DMS53 treated with DMSO at 0.1 percent for 48 hours (cell line): ENCODE results near the gene C12orf56.
"Not testable (repeated sequence)": the region's sequence is repeated elsewhere in the genome, so short reads cannot be mapped to it uniquely, and the experiment has no call there.

ENCODE experiments used
- DNase-seq: peaks from one replicate; lab custom pipeline; 2025; ENCODE audit not compliant: unreplicated experiment; lab: John Stamatoyannopoulos, UW

Gene C12orf56

DNA sequence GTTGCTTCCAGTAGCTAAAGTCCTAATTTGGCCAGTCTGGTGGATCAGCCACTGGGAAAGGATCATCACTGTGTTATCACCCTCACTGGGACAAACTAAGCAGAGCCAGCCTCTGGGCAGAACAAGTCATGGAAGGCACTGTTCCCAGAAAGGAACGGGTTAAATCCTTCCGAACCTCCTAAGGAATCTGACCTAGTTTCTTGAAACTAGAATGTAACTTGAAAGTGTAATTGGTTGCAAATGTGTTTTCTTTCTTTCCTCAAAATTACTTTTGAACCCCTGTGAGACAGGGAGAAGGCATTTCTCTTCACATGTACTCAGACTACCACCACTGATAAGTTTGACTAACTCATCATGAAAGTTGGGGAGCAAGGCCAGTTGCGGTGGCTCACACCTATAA is 149.8 kb downstream of the C12orf56 start:
- no peak for DNase-seq

DNA sequence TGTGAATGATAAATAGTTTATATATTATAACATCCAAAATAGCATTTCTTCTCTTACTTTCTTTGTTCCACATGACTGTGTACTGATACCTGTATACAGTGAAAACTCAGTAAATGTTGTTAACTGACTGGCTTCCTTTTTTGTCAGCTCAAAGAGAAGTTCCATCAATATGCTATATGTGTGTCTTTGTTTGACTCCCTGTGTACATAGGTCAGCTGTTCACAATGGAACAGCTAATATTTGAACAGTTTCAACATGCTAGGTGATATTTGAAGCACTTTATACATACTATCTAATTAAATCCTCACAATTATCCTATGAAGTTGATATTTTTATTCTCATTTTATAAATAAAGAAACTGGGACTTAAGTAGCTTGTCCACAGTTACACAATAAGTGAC is 153.2 kb downstream of the C12orf56 start:
- peak; percentile 72 for DNase-seq

DNA sequence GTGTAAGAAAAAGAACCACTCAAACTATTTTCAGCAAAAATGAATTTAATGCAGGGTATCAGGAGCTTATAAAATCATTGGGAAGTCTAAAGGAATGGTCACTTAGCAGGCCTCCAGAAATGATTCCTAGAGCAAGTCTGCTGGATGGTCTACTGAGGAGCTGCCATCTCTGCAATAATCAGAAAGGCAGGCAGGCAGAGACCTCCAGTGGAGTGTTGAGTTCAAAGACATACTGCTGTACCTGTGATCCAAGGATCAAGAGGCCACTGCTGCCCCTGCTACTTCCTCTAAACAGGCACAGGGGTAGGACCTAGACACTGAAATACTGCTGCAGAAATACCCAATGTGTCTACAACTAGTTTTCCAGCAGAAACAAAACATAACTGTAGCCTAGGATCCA is 154.0 kb downstream of the C12orf56 start:
- DNase-seq = peak; percentile 14

DNA sequence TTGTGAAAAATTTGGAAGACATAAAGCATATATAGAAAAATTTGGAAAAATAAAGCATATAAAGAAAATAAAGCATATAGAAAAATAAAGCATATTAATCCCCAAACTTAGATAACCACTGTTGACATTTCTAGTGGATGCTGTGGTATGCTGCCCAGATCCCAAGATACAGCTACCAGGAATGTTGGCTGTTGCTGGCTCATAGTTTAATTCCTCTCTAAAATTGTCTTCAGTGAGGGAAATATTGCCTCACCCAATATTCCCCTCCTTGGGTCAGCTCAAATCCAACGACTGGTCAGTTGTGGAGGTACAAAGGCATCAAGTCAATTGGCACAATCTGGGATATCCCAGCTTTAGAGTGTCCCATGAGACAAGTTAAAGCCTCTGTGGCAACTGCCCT is 158.4 kb downstream of the C12orf56 start:
- DNase-seq = no peak

DNA sequence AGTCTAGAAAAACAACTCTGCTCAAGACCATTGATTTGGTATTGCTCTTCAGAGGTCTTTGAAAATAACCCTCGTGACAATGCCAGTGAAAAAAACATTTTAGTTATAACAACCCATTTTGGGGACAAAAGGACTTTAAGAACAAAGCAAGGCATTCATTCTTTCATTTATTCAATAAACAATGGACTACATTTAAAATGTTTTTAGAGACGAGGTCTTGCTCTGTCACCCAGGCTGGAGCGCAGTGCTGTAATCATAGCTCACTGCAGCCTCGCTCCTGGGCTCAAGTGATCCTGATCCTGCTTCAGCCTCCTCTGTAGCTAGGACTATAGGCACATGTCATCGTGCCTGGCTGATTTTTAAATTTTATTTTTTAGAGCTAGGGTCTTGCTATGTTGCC is 160.8 kb downstream of the C12orf56 start:
- no peak for DNase-seq

DNA sequence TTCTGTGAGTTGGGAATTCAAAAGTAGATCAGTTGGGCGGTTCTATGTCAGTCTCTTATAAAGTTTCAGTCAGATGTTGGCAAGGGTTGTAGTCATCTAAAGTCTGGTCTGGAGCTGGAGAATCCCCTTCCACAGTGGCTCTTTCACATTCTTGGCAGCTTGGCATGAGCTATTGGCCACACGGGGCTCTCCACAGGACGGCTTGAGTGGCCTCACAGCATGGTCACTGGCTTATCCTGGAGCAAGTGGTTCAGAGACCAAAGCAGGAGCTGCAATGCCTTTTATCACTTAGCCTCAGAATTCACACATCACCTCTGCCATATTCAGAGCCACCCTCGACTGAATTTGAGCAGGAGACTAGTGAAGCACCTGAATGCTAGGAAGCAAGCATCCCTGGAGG is 161.3 kb downstream of the C12orf56 start:
- DNase-seq = no peak

DNA sequence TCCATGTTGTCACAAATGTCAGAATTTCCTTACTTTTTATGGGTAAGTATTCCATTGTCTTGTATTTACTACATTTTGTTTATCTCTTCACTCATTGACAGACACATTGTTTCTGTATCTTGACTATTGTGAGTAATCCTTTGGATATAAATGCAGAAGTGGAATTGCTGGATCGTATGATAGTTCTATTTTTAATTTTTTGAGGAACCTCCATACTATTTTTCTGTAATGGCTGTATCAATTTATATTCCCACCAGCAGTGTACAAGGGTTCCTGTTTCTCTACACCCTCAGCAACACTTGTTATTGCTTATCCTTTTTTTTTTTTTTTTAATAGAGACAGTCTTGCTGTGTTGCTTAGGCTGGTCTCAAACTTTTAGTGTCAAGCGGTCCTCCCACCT is 164.9 kb downstream of the C12orf56 start:
- no peak for DNase-seq

DNA sequence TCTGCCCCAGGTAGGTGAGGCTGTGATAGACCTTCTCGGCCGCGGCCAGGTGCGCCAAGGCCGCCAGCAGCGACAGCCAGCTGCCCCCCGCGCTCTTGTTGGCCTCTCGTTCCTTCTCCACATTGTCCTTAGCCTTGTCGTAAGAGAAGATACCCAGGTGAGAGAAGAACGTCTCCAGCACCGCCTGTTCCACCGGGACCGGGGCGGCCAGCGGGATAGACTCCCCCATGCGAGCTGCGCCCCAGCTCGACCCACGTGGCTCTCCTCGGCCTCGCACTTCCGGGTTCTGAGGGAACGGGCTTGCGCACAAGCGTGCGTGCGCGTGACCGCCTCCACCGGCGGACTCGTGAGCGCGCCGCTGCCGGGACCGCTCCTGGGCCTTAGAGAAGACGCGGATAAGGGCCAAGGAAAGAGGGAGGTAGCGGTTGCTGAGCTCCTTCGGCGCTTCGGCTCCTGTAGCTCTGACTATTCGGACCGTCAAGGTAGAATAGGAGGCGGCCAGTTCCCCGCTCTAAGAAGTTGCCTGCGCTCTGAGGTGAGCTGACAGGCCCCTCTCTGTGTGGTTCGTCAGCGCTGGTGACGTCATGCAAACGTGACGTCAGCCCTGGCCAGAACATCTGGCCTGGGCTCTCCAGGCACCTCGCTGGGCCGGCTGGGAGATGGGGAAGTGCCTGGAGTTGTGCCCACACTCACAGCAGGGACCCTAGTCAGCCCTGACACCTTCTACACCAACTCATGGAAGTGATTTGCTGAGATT is 168.4 kb downstream of the C12orf56 start, which contains the start of gene KICS2:
Gene KICS2 (minus strand): TSS at position 288 of the 757 bp plus-strand sequence. CDS start 59 bp downstream, at position 229.
- peak; percentile 90 for DNase-seq

DNA sequence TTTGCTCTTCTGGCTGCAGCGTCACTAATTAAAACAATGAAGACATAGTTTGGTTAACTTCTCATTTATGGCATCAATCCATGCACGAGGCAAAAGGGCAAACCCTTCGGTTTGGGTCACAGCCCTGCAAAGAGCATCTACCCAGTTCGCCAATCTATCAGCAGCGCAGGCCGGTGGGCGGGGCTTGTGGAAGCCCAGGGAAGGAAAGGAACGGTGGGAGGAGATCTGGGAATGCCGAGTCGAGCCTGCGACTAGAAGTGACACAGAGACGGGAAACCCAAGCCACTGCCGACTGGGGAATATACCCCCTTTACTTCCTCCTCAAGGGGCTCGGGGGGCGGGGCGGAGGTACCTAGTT is 168.9 kb downstream of the C12orf56 start:
- peak; percentile 91 for DNase-seq

DNA sequence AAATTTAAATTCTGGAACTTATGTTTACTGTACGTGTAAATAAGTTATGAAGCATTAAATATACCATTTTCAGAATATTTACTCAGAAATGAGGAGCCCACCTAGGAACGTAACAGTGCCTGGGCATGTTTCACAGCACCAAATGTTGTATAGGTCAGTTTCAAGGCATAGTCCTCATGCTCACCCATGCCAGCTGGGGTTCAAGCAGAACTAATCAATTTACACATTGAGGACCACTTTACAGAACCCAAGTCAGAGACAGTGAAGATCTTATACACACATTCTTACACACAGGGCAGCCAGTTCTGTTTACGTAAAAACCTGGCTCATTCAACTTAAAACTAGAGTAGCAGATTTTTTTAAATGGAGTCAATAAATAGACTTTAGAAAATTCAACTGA is 170.5 kb downstream of the C12orf56 start:
- DNase-seq = no peak

DNA sequence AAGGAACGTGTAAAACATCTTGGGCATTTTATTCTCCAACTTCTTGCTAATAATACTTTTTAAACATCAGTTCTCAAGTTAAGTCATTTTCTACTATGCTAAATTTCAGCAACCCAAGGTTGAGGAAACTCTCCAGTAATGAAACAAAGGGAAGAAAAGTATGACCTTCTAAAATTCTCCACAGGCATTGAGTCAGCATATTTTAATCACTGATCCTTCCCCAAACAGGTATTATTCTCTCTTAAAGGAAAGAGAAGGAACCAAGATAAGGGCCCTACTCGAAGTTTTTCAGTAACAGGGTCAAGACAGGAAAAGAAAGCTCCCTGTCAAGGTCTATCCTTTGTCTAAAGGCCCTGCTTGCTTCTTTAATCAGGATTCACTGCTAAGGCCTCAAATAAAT is 171.4 kb downstream of the C12orf56 start:
- DNase-seq = no peak

DNA sequence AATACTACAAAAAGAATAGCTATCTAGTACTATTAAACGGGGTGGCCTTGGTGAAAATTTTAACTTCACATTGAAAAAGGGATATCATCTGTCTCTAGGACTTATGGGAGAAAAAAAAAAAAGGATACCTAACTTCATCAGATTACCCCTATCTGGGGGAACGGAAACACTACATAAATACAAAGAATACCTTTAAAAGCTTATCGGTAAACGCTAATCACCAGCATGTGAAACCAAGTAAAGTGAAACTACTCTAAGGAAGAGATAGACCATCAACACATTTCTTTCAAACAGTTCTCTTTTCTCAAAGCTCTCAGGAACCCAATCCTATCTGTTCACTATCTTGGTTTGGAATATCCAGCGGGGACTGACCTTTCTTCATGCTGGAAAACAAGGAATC is 172.0 kb downstream of the C12orf56 start:
- no peak for DNase-seq

DNA sequence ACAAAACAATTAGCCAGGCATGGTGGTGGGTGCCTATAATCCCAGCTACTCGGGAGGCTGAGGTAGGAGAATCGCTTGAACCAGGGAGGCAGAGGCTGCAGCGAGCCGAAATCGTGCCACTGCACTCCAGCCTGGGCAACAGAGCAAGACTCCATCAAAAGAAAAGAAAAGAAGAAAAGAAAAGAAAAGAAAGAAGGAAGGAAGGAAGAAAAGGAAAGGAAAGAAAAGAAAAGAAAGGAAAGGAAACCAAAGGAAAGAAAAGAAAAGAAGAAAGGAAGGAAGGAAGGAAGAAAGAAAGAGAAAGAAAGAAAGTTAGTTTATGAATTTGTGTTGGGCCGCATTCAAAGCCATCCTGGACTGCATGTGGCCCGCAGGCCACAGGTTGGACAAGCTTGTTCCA is 172.9 kb downstream of the C12orf56 start:
- DNase-seq = not testable (repeated sequence)

DNA sequence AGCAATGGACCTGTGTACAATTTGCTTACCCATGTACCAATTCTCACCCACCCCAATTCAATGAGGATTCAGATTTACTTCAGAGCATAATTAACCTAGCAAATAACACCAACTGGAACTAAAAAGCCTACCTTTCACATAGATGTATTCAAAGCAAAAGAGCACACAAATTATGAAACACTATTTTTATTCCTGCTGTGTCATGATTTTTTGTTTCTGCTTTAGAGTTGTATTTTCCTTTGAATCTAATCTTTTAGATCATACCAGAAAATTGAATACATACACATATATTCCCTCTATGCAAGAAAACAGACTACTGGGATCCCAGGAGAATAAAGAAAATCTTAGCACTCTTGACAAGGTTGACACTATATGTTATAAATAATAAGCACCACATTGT is 174.3 kb downstream of the C12orf56 start:
- DNase-seq = no peak
